Heart left ventricle (tissue), 16 donors: Measurements from ENCODE around the gene MPV17L. TPM values are rescaled to one million over a fixed set of nuclear protein-coding genes. Genes with fewer than 3 reads are reported as not detected.
"Not testable (repeated sequence)": the region's sequence is repeated elsewhere in the genome, so short reads cannot be mapped to it uniquely, and the experiment has no call there.

Source experiments
- ATAC-seq, 4 donors: fragments of 200-7000 bp; cut with Tn5 transposase; one replicate each; pipeline ENCODE4 v1.9.1; 2020 to 2022; ENCODE audit warnings: moderate library complexity in 4 of 4, mild to moderate bottlenecking in 3 of 4, moderate number of reproducible peaks in 1 of 4
- DNase-seq, 5 donors: peaks; one replicate each; pipeline ENCODE4 v3.0.0-alpha.2; 2020
- H3K27ac ChIP-seq, 12 donors: fragments of 200-600 bp; sonication (generic) in 4 of 12; one replicate each; pipeline versions ENCODE4 v1.5.0 to v1.8.0; 2016 to 2022; ENCODE audit warnings: mild to moderate bottlenecking in 2 of 12
- H3K27me3 ChIP-seq, 9 donors: fragments of 200-600 bp; sonication (generic) in 2 of 9; one replicate each; pipeline versions ENCODE4 v1.5.1 to v1.8.0; 2016 to 2022; ENCODE audit warnings: mild to moderate bottlenecking in 3 of 9
- H3K36me3 ChIP-seq, 9 donors: fragments of 200-600 bp; sonication (generic) in 2 of 9; one replicate each; pipeline versions ENCODE4 v1.5.0 to v1.8.0; 2018 to 2022; ENCODE audit warnings: mild to moderate bottlenecking in 2 of 9
- H3K4me1 ChIP-seq, 12 donors: fragments of 200-600 bp; sonication (generic) in 4 of 12; one replicate each; pipeline versions ENCODE4 v1.5.0 to v1.8.0; 2016 to 2022; ENCODE audit warnings: mild to moderate bottlenecking in 3 of 12
- H3K4me3 ChIP-seq, 12 donors: fragments of 200-600 bp; sonication (generic) in 4 of 12; one replicate each; pipeline versions ENCODE4 v1.5.0 to v1.8.0; 2017 to 2022; ENCODE audit warnings: mild to moderate bottlenecking in 9 of 12, moderate library complexity in 4 of 12
- H3K9me3 ChIP-seq, 12 donors: fragments of 200-600 bp; sonication (generic) in 4 of 12; one replicate each; pipeline versions ENCODE4 v1.5.0 to v1.8.0; 2016 to 2022; ENCODE audit warnings: mild to moderate bottlenecking in 1 of 12
- CTCF ChIP-seq, 12 donors: fragments of 200-600 bp; sonication (generic) in 4 of 12; IDR thresholded peaks; one replicate each; pipeline versions ENCODE4 v1.5.0 to v1.8.0; 2018 to 2022; ENCODE audit warnings: antibody characterized with exemption in 12 of 12, mild to moderate bottlenecking in 5 of 12
- POLR2A ChIP-seq, 2 donors: fragments of 450-650 bp; IDR thresholded peaks; one replicate each; pipeline ENCODE4 v1.6.1; 2017; ENCODE audit warnings: antibody characterized with exemption in 2 of 2, mild to moderate bottlenecking in 2 of 2, moderate library complexity in 2 of 2
- WGBS, 4 donors: extraction: QIAGEN DNeasy Blood & Tissue Kit in 2 of 4; methylation state at CpG; one replicate each; pipeline versions ENCODE4 v1.1.5 to v1.1.7; 2013 to 2018; 5-methylcytosine and 5-hydroxymethylcytosine counted together
- intact Hi-C, 10 donors: fragments of 100-400 bp; cut with DNase I; formaldehyde crosslinking; loops; one replicate each; pipeline versions ENCODE4 v1.11.1 to v1.14.2; 2022
- polyA plus RNA-seq, 2 donors: library from polyadenylated mRNA; stranded (reverse); fragments of 200-250 nt; gene quantifications; one replicate each; pipeline ENCODE4 v1.2.3, GENCODE V29; 2013
- total RNA-seq, 9 donors: library from RNA; depleted of rRNA in 2 of 9; stranded (reverse); fragments of >200 nt in 2 of 9; fragmentation: NEBNext Ultra II Directional in 3 of 9; extraction: Animal tissue kit (Norgen Biotek cat#: 25700) in 3 of 9; gene quantifications; one replicate each; pipeline versions ENCODE4 v1.1.0 to v1.2.4, GENCODE V29; 2016 to 2023
- donor health status: ischemic (EF 13 %, LVEDD 7.1; RV severe dilation, severe dysfunction).
- donor health status: healthy with polysubstance abuse.
- donor health status: DM: no; HTN: yes; CAD: no.
- donor health status: DM: no; HTN: no; CAD: no.
- donor health status: ischemic (EF 25% LVEDD 6.9; RV normal size, moderate dysfunction).
- donor health status: ischemic (EF 25% LVEDD 5.7; RV mildly dilated, moderate dysfunction).
- donor health status: healthy.
- donor health status: DM: yes; HTN: yes; CAD: no.
- donor health status: ischemic (EF 35%, LVEDD 5.7; RV mildly dilated, moderate dysfunction).
- donor health status: nonischemic (EF 11% LVEDD 7.7; RV severe dilation, severe dysfunction).
- donor health status: DM: yes; HTN: yes; CAD: no.
- donor health status: PGD.
- donor health status: ischemic (EF 29% LVEDD 5.4; RV normal size, mild dysfunction).
- donor health status: nonischemic (EF 23%, LVEDD 6.1; RV moderate dilation, normal function).

The MPV17L gene
- total and polyA plus RNA-seq, 11 donors, result 4.4 to 9.6 (median 7.1) TPM

GRCh38 chr16:15399317-15399716, 3.8 kb downstream of the MPV17L start:
- Histone ChIP-seq H3K36me3 (peaks cover 0 to 16% (median 6%) of the 10 kb centered on the region in 9 donors), H3K27me3 (peaks cover 0 to 7% (median 0%) of the 10 kb centered on the region in 9 donors), H3K9me3 (no peaks in the 10 kb centered on the region), H3K4me1 (peaks cover 0 to 7% (median 0%) of the 10 kb centered on the region in 12 donors), H3K4me3 (no peak overlapping the region), H3K27ac (no peak overlapping the region)
- no peak for DNase-seq
- ATAC-seq, result no peak
- intact Hi-C loops, result no loop called here
- TF ChIP-seq POLR2A (IDR thresholded peaks at IDR 0.05), result no peak
- TF ChIP-seq CTCF (IDR thresholded peaks at IDR 0.05), result no peak
- 83 to 89% (median 84%) methylated on average over 3 of the region's 3 CpGs for WGBS, 4 donors

- H3K27me3 ChIP-seq, intact Hi-C loops, H3K27ac ChIP-seq, ATAC-seq, H3K4me3 ChIP-seq, DNase-seq, H3K9me3 ChIP-seq: not testable (repeated sequence)
- H3K4me1 ChIP-seq, result peaks cover 0 to 17% (median 3%) of the 10 kb centered on the region in 12 donors
- 91 to 95% (median 92%) methylated on average over 6 of the region's 6 CpGs for WGBS, 4 donors
- H3K36me3 ChIP-seq, result peaks cover 0 to 16% (median 6%) of the 10 kb centered on the region in 9 donors
Observed at GRCh38 chr16:15400314-15400713, 4.8 kb downstream of the MPV17L start.

GRCh38 chr16:15401972-15402371, 6.4 kb downstream of the MPV17L start:
- H3K4me1 ChIP-seq, result peaks cover 0 to 17% (median 3%) of the 10 kb centered on the region in 12 donors
- no peaks in the 10 kb centered on the region for H3K9me3 ChIP-seq
- TF ChIP-seq POLR2A (IDR thresholded peaks at IDR 0.05) (no peak), CTCF (IDR thresholded peaks at IDR 0.05) (no peak)
- DNase-seq (no peak), ATAC-seq (no peak)
- H3K27ac ChIP-seq, result no peak overlapping the region
- intact Hi-C loops, result no loop called here
- peaks cover 0 to 16% (median 6%) of the 10 kb centered on the region in 9 donors for H3K36me3 ChIP-seq
- 91 to 95% (median 93%) methylated on average over 3 of the region's 3 CpGs for WGBS, 4 donors
- H3K4me3 ChIP-seq, result no peak overlapping the region
- no peaks in the 10 kb centered on the region for H3K27me3 ChIP-seq

GRCh38 chr16:15403392-15403995, 7.9 kb downstream of the MPV17L start:
- intact Hi-C loops, result no loop called here
- Histone ChIP-seq H3K27me3 (no peaks in the 10 kb centered on the region), H3K27ac (peak overlapping the region in 1 of 12 donors; percentile 67), H3K4me1 (peaks cover 0 to 17% (median 3%) of the 10 kb centered on the region in 12 donors), H3K9me3 (no peaks in the 10 kb centered on the region), H3K4me3 (no peak overlapping the region), H3K36me3 (peaks cover 0 to 20% (median 6%) of the 10 kb centered on the region in 9 donors)
- WGBS, 4 donors, result 84 to 95% (median 92%) methylated on average over 9 of the region's 9 CpGs
- no peak for TF ChIP-seq CTCF (IDR thresholded peaks at IDR 0.05)
- ATAC-seq (peak in 1 of 4 donors; percentile 10), DNase-seq (no peak)

- Histone ChIP-seq H3K36me3 (peaks cover 0 to 20% (median 6%) of the 10 kb centered on the region in 9 donors), H3K4me1 (peaks cover 0 to 17% (median 3%) of the 10 kb centered on the region in 12 donors), H3K27ac (peak overlapping the region in 10 of 12 donors; percentile 10 to 78 (median 68))
- H3K9me3 ChIP-seq, DNase-seq, H3K4me3 ChIP-seq, intact Hi-C loops, ATAC-seq, H3K27me3 ChIP-seq: not testable (repeated sequence)
- 93 to 96% (median 95%) methylated on average over 3 of the region's 3 CpGs for WGBS, 4 donors
Observed at GRCh38 chr16:15404091-15404490, 8.5 kb downstream of the MPV17L start.
